H1 (cell line): ENCODE results near the gene TNFSF4. TPM values are rescaled to one million over a fixed set of nuclear protein-coding genes. Genes with fewer than 3 reads are reported as not detected.

Experiments
- CTCF ChIA-PET: fragments of 300-600 bp; sonication (Branson Sonifier 250); formaldehyde crosslinking; loops from one replicate; lab custom pipeline; 2021; ENCODE audit not compliant: partially characterized antibody; lab: Charles Lee
- POLR2A ChIA-PET: fragments of 300-600 bp; sonication (Branson Sonifier 250); formaldehyde crosslinking; loops from one replicate; lab custom pipeline; 2021; ENCODE audit warnings: inconsistent platforms; ENCODE audit not compliant: partially characterized antibody; lab: Charles Lee
- DNase-seq, 2 experiments: peaks; one replicate each; pipeline versions ENCODE4 v3.0.0 to v3.0.0-alpha.2; 2010 to 2022; ENCODE audit warnings: low spot score in 2 of 2, low read depth in 1 of 2, mixed read lengths in 1 of 2
- FAIRE-seq: peaks from 2 replicates; lab custom pipeline; 2011; peaks lifted over from hg19 to GRCh38; lab: Jason Lieb, UNC
- H2AFZ ChIP-seq: 2 replicates; pipeline ENCODE4 v1.8.1; 2012; ENCODE audit warnings: low read length, inconsistent platforms
- H2AK5ac ChIP-seq: 2 replicates; pipeline ENCODE4 v1.6.1; 2013; ENCODE audit warnings: low read depth, low read length
- H2BK120ac ChIP-seq: replicated peaks from 2 replicates; pipeline ENCODE3; 2013; ENCODE audit warnings: low read depth, low read length, inconsistent platforms
- H2BK12ac ChIP-seq: 2 replicates; pipeline ENCODE4 v1.6.1; 2013; ENCODE audit warnings: low read depth, low read length
- H2BK15ac ChIP-seq: 2 replicates; pipeline ENCODE4 v1.6.1; 2013; ENCODE audit warnings: low read length
- H2BK20ac ChIP-seq: 2 replicates; pipeline ENCODE4 v1.6.1; 2013; ENCODE audit warnings: low read length
- H2BK5ac ChIP-seq: 2 replicates; pipeline ENCODE4 v1.6.1; 2013; ENCODE audit warnings: low read depth, low read length
- H3K14ac ChIP-seq: 2 replicates; pipeline ENCODE4 v1.6.1; 2013; ENCODE audit warnings: inconsistent platforms; ENCODE audit not compliant: insufficient read length
- H3K18ac ChIP-seq: 2 replicates; pipeline ENCODE4 v1.6.1; 2013; ENCODE audit warnings: low read length; ENCODE audit errors: extremely low read depth
- H3K23ac ChIP-seq: 2 replicates; pipeline ENCODE4 v1.6.1; 2013; ENCODE audit warnings: inconsistent platforms; ENCODE audit not compliant: insufficient read length
- H3K23me2 ChIP-seq: 2 replicates; pipeline ENCODE4 v1.6.1; 2013; ENCODE audit warnings: low read depth, low read length
- H3K27ac ChIP-seq: 2 replicates; pipeline ENCODE4 v1.6.1; 2011; ENCODE audit warnings: low read depth, low read length, inconsistent platforms
- H3K27me3 ChIP-seq, 4 experiments: replicated peaks in 1 of 4; 1 replicate in 1 of 4; 2 replicates in 3 of 4; pipeline versions ENCODE4 v1.6.1 to v1.8.1; 2011 to 2013; ENCODE audit warnings: low read length in 3 of 4, mild to moderate bottlenecking in 3 of 4, inconsistent platforms in 2 of 4, mixed read lengths in 2 of 4, moderate library complexity in 1 of 4; ENCODE audit not compliant: control insufficient read depth in 3 of 4, insufficient read depth in 3 of 4; ENCODE audit errors: extremely low read depth in 1 of 4
- H3K36me3 ChIP-seq, 4 experiments: 2 replicates each; pipeline versions ENCODE4 v1.6.1 to v1.8.1; 2011 to 2013; ENCODE audit warnings: mild to moderate bottlenecking in 4 of 4, low read length in 3 of 4, moderate library complexity in 2 of 4, control low read depth in 1 of 4, inconsistent platforms in 1 of 4; ENCODE audit not compliant: insufficient read depth in 4 of 4, control insufficient read depth in 2 of 4
- H3K4ac ChIP-seq: replicated peaks from 2 replicates; pipeline ENCODE3; 2013; ENCODE audit warnings: low read length, low read depth, mixed read lengths, inconsistent platforms; ENCODE audit not compliant: insufficient read length
- H3K4me1 ChIP-seq, 4 experiments: replicated peaks in 1 of 4; 1 replicate in 1 of 4; 2 replicates in 3 of 4; pipeline versions ENCODE4 v1.6.1 to v1.8.1; 2011 to 2013; ENCODE audit warnings: low read length in 3 of 4, inconsistent platforms in 2 of 4, mixed read lengths in 1 of 4; ENCODE audit not compliant: insufficient read depth in 4 of 4, control insufficient read depth in 3 of 4
- H3K4me2 ChIP-seq, 2 experiments: 2 replicates each; pipeline versions ENCODE4 v1.6.1 to v1.8.1; 2011 to 2013; ENCODE audit warnings: low read depth in 2 of 2, low read length in 2 of 2, control low read depth in 1 of 2, inconsistent platforms in 1 of 2, mild to moderate bottlenecking in 1 of 2; ENCODE audit not compliant: insufficient read depth in 1 of 2
- H3K4me3 ChIP-seq, 4 experiments: fragments of 200-600, 300-600 bp in 1 of 4; sonication (generic), shearing (Covaris generic), sonication (Bioruptor Twin) in 1 of 4; 2 replicates each; pipeline versions ENCODE4 v1.5.1 to v1.8.1; 2011 to 2016; ENCODE audit warnings: low read length in 4 of 4, low read depth in 3 of 4, control low read depth in 2 of 4, inconsistent platforms in 2 of 4, mild to moderate bottlenecking in 2 of 4, mixed read lengths in 1 of 4, moderate library complexity in 1 of 4; ENCODE audit not compliant: insufficient read depth in 2 of 4; ENCODE audit errors: extremely low read depth in 1 of 4
- H3K56ac ChIP-seq: replicated peaks from 2 replicates; pipeline ENCODE3; 2013; ENCODE audit warnings: low read depth, mild to moderate bottlenecking, mixed read lengths, low read length, inconsistent platforms; ENCODE audit not compliant: insufficient read length
- H3K79me1 ChIP-seq: 2 replicates; pipeline ENCODE4 v1.6.1; 2013; ENCODE audit warnings: low read depth, low read length, control low read depth
- H3K79me2 ChIP-seq, 2 experiments: 2 replicates each; pipeline versions ENCODE4 v1.6.1 to v1.8.1; 2012 to 2013; ENCODE audit warnings: low read length in 2 of 2, mild to moderate bottlenecking in 2 of 2, inconsistent platforms in 1 of 2; ENCODE audit not compliant: insufficient read depth in 2 of 2, control insufficient read depth in 1 of 2
- H3K9ac ChIP-seq, 4 experiments: replicated peaks in 1 of 4; 1 replicate in 1 of 4; 2 replicates in 3 of 4; pipeline versions ENCODE4 v1.6.1 to v1.8.1; 2011 to 2013; ENCODE audit warnings: low read depth in 3 of 4, low read length in 3 of 4, control low read depth in 2 of 4, mild to moderate bottlenecking in 2 of 4, moderate library complexity in 2 of 4, inconsistent platforms in 1 of 4; ENCODE audit errors: extremely low read depth in 1 of 4
- H3K9me3 ChIP-seq, 2 experiments: 2 replicates each; pipeline versions ENCODE4 v1.6.1 to v1.8.1; 2012 to 2013; ENCODE audit warnings: mild to moderate bottlenecking in 2 of 2, moderate library complexity in 2 of 2, control low read depth in 1 of 2, inconsistent platforms in 1 of 2, low read depth in 1 of 2, low read length in 1 of 2, mixed read lengths in 1 of 2; ENCODE audit not compliant: insufficient read depth in 2 of 2
- H4K20me1 ChIP-seq, 2 experiments: replicated peaks in 1 of 2; 2 replicates each; pipeline versions ENCODE3 to v1.8.1; 2011 to 2013; ENCODE audit warnings: inconsistent platforms in 2 of 2, low read length in 2 of 2, mild to moderate bottlenecking in 1 of 2; ENCODE audit not compliant: insufficient read depth in 2 of 2, control insufficient read depth in 1 of 2
- H4K5ac ChIP-seq: 2 replicates; pipeline ENCODE4 v1.6.1; 2013; ENCODE audit warnings: low read length, low read depth, mixed read lengths, inconsistent platforms; ENCODE audit not compliant: insufficient read length
- H4K8ac ChIP-seq: 2 replicates; pipeline ENCODE4 v1.8.0; 2013; ENCODE audit warnings: mild to moderate bottlenecking, moderate library complexity, low read length, inconsistent platforms; ENCODE audit not compliant: insufficient read depth; ENCODE audit errors: extremely low read depth
- H4K91ac ChIP-seq: replicated peaks from 2 replicates; pipeline ENCODE3; 2013; ENCODE audit warnings: low read length, mixed read lengths, inconsistent platforms; ENCODE audit not compliant: insufficient read length
- TEAD4 ChIP-seq: IDR thresholded peaks from 2 replicates; pipeline ENCODE4 v1.6.1; 2012; ENCODE audit warnings: low read depth, low read length, inconsistent platforms, mixed read lengths
- WGBS, 2 experiments: shearing (Covaris generic) in 1 of 2; methylation state at CpG; one replicate each; pipeline versions ENCODE4 v1.1.6 to v1.1.7; 2013 to 2015; ENCODE audit warnings: low lambda C conversion rate in 2 of 2, mixed read lengths in 2 of 2, inconsistent platforms in 1 of 2, low coverage in 1 of 2, missing lambda C conversion rate in 1 of 2; ENCODE audit not compliant: insufficient replicate concordance in 2 of 2, insufficient coverage in 1 of 2, insufficient read length in 1 of 2; ENCODE audit errors: extremely low coverage in 1 of 2, missing lambda C conversion rate in 1 of 2; 5-methylcytosine and 5-hydroxymethylcytosine counted together
- polyA plus RNA-seq, 7 experiments: library from polyadenylated mRNA; depleted of rRNA in 3 of 7; stranded (reverse) in 5 of 7; unstranded in 2 of 7; fragments of >200 nt in 5 of 7; fragments of 200-250 nt in 2 of 7; gene quantifications; 1 replicate in 5 of 7; 2 replicates in 1 of 7; 4 replicates in 1 of 7; pipeline versions ENCODE4 v1.2.1 to v1.2.3, GENCODE V29; 2011 to 2013; ENCODE audit warnings: missing spikeins in 2 of 7, mixed read lengths in 2 of 7
- total RNA-seq: library from RNA; stranded (reverse); fragmentation: NEBNext Ultra II Directional; extraction: Animal tissue kit (Norgen Biotek cat#: 25700); gene quantifications from 2 replicates; pipeline ENCODE4 v1.2.1, GENCODE V29; 2021

Gene TNFSF4
- total and polyA plus RNA-seq, 2 of the 8 experiments (the other 6 are each of a cell fraction or from before 2014, with no cell fraction given), result 0.54 to 0.63 TPM

DNA sequence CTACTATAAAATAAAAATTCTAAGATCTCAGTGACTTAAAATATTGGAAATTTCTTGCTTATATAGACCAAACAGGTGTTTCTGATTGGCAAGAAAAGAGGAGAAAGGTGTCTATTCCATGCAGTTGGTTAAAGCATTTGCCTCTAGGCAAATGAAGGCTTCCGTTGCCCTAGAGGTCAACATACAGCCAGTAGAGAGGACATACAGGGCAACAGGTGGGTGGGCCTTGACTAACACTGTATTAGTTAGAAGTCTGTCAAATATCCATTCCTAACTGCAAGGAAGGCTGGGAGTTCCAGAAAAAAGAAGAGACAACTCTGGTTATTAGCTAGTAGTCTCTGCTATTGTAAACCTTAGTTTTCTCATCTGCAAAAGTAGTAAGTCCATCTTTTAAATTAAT is 43.0 kb downstream of the TNFSF4 start:
- Histone ChIP-seq H4K20me1 (no peaks in the 10 kb centered on the region), H2BK15ac (no peak overlapping the region), H2BK12ac (no peak overlapping the region), H4K5ac (no peak overlapping the region), H3K23me2 (no peaks in the 10 kb centered on the region), H4K91ac (no peak overlapping the region), H2BK120ac (no peak overlapping the region), H3K9me3 (no peaks in the 10 kb centered on the region), H3K4me2 (no peak overlapping the region; a peak in 1 of 4 replicates), H3K4me3 (peak overlapping the region in 1 of 4 experiments; percentile 13; a peak in 1 of 8 replicates), H3K23ac (no peak overlapping the region), H3K4ac (no peak overlapping the region), H2BK5ac (no peak overlapping the region), H3K79me1 (no peaks in the 10 kb centered on the region), H3K4me1 (no peaks in the 10 kb centered on the region), H2AK5ac (no peak overlapping the region), H3K27me3 (peaks cover 0 to 5% (median under 1%) of the 10 kb centered on the region in 4 experiments; a peak in 2 of 7 replicates), H4K8ac (no peak overlapping the region), H3K18ac (no peak overlapping the region), H3K27ac (no peak overlapping the region), H3K56ac (no peak overlapping the region), H3K14ac (no peak overlapping the region), H2BK20ac (no peak overlapping the region), H3K9ac (no peak overlapping the region), H3K36me3 (no peaks in the 10 kb centered on the region), H2AFZ (no peak overlapping the region), H3K79me2 (no peaks in the 10 kb centered on the region)
- TF ChIP-seq TEAD4, result no peak
- ChIA-PET POLR2A (no interaction called here), CTCF (interaction anchor here (1.5 kb wide), 1 partner anchor 419 kb away, joined by 4 read pairs; no protein-coding TSS in a partner anchor)
- FAIRE-seq (no peak), DNase-seq (no peak)
- WGBS, 2 experiments, result 71% methylated on average over 1 of the region's 1 CpG; no CpG with 5 or more reads in 1 of the 2 experiments
